ENCODE measurements around the gene CYTIP. TPM values are rescaled to one million over a fixed set of nuclear protein-coding genes. Genes with fewer than 3 reads are reported as not detected.

The CYTIP gene
- total and polyA plus RNA-seq, 4 donors, result 7.4 to 45.9 (median 29.4) TPM

DNA sequence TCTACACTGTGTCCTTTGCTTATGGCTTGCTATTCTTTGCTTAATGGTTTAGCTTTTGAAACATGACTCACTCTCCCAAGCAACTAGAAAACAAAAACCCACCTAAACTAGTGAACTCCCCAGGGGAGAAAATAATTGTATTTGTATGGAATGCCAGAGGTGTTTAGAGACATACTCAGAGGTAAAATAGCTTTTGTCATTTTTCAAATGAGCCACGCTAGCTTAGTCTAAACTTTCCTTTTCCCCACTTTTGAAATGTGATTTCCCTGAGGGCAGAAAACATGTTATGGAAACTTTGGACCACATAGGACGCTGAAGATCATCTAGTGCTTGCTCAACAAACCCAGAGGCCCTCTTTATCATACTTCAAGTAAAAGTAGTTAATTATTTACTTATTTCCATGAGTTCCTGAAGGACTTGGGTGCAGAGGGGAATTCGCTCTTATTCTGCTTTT is 16.5 kb upstream of the CYTIP start:
- Histone ChIP-seq H3K9me3 (ENCODE audit: control insufficient read depth in 4 of 4, insufficient read depth in 3 of 4, low read length in 3 of 4) (no peaks in the 10 kb centered on the region), H3K9ac (ENCODE audit: insufficient read depth in 1 of 2, low read length in 2 of 2) (no peak overlapping the region), H3K27ac (ENCODE audit: low read depth in 1 of 2, low read length in 1 of 2) (no peak overlapping the region), H3K4me3 (no peak overlapping the region), H3K36me3 (ENCODE audit: control insufficient read depth in 4 of 4, insufficient read depth in 4 of 4, low read length in 4 of 4) (no peaks in the 10 kb centered on the region), H3K27me3 (ENCODE audit: control insufficient read depth in 3 of 3, insufficient read depth in 3 of 3, low read length in 2 of 3) (no peaks in the 10 kb centered on the region), H3K4me1 (ENCODE audit: control insufficient read depth in 5 of 5, insufficient read depth in 5 of 5, low read length in 5 of 5) (peaks cover 0 to 24% (median 7%) of the 10 kb centered on the region in 5 donors)
- no peak for ATAC-seq (ENCODE audit: insufficient read depth, low FRiP score)
- peak in 2 of 3 donors; percentile 23 to 65 for DNase-seq
- TF ChIP-seq, protein P1, sequence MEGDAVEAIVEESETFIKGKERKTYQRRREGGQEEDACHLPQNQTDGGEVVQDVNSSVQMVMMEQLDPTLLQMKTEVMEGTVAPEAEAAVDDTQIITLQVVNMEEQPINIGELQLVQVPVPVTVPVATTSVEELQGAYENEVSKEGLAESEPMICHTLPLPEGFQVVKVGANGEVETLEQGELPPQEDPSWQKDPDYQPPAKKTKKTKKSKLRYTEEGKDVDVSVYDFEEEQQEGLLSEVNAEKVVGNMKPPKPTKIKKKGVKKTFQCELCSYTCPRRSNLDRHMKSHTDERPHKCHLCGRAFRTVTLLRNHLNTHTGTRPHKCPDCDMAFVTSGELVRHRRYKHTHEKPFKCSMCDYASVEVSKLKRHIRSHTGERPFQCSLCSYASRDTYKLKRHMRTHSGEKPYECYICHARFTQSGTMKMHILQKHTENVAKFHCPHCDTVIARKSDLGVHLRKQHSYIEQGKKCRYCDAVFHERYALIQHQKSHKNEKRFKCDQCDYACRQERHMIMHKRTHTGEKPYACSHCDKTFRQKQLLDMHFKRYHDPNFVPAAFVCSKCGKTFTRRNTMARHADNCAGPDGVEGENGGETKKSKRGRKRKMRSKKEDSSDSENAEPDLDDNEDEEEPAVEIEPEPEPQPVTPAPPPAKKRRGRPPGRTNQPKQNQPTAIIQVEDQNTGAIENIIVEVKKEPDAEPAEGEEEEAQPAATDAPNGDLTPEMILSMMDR (IDR thresholded peaks at IDR 0.05; ENCODE audit: control extremely low read depth, extremely low read depth), result no peak
- WGBS, 2 donors, result 57 to 75% methylated on average over 3 of the region's 3 CpGs

DNA sequence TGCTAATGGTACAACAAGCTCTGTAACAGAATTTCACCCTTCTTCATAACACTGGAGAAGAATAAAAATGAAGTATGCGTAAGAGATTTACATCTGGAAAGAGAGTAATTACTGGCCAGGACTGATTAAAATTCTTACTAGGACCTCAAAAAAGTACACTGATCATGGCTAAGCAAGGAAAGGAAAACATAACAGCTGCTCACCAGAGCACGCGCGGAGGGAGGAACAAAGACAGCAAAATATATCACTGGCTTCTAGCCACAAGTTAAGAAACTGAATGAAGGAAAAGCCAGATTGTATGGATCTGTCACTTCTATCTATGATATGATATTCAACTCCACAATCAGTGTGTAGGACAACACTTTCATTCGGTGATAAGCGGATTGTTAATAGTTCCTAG is 15.6 kb upstream of the CYTIP start:
- TF ChIP-seq, protein P1 (IDR thresholded peaks at IDR 0.05; ENCODE audit: control extremely low read depth, extremely low read depth), result no peak
- Histone ChIP-seq H3K9ac (ENCODE audit: insufficient read depth in 1 of 2, low read length in 2 of 2) (no peak overlapping the region), H3K36me3 (ENCODE audit: control insufficient read depth in 4 of 4, insufficient read depth in 4 of 4, low read length in 4 of 4) (no peaks in the 10 kb centered on the region), H3K27me3 (ENCODE audit: control insufficient read depth in 3 of 3, insufficient read depth in 3 of 3, low read length in 2 of 3) (no peaks in the 10 kb centered on the region), H3K27ac (ENCODE audit: low read depth in 1 of 2, low read length in 1 of 2) (no peak overlapping the region), H3K4me3 (no peak overlapping the region), H3K9me3 (ENCODE audit: control insufficient read depth in 4 of 4, insufficient read depth in 3 of 4, low read length in 3 of 4) (no peaks in the 10 kb centered on the region), H3K4me1 (ENCODE audit: control insufficient read depth in 5 of 5, insufficient read depth in 5 of 5, low read length in 5 of 5) (peaks cover 0 to 24% (median 7%) of the 10 kb centered on the region in 5 donors)
- DNase-seq (peak; percentile 25 to 82 (median 80)), ATAC-seq (ENCODE audit: insufficient read depth, low FRiP score) (no peak)
- 70 to 85% methylated on average over 6 of the region's 6 CpGs for WGBS, 2 donors

DNA sequence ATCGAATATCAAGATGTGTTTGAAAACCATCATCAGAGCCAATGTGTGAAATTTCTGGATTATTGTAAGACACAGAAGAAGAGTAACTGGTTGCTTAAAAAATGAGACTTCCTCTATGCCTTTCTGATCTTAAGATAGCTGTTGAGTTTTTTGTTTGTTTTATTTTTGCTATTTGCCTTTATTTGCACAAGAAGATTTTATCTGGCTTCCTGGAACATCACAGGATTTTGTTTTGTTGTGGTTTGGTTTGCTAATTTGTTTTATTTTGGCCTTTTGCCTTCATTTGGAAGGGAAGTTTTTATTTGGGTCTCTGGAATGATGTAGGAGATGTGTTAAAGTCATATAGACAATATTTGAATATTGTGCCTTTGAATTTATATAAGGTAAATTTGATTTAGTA is 3.9 kb upstream of the CYTIP start:
- Histone ChIP-seq H3K9me3 (ENCODE audit: control insufficient read depth in 4 of 4, insufficient read depth in 3 of 4, low read length in 3 of 4) (no peaks in the 10 kb centered on the region), H3K27me3 (ENCODE audit: control insufficient read depth in 3 of 3, insufficient read depth in 3 of 3, low read length in 2 of 3) (no peaks in the 10 kb centered on the region), H3K4me1 (ENCODE audit: control insufficient read depth in 5 of 5, insufficient read depth in 5 of 5, low read length in 5 of 5) (no peaks in the 10 kb centered on the region), H3K9ac (ENCODE audit: insufficient read depth in 1 of 2, low read length in 2 of 2) (no peak overlapping the region), H3K36me3 (ENCODE audit: control insufficient read depth in 4 of 4, insufficient read depth in 4 of 4, low read length in 4 of 4) (no peaks in the 10 kb centered on the region), H3K27ac (ENCODE audit: low read depth in 1 of 2, low read length in 1 of 2) (no peak overlapping the region), H3K4me3 (no peak overlapping the region)
- no peak for ATAC-seq (ENCODE audit: insufficient read depth, low FRiP score)
- DNase-seq, result no peak
- TF ChIP-seq, protein P1 (IDR thresholded peaks at IDR 0.05; ENCODE audit: control extremely low read depth, extremely low read depth), result no peak
- 58 to 82% methylated on average over 1 of the region's 1 CpG for WGBS, 2 donors

DNA sequence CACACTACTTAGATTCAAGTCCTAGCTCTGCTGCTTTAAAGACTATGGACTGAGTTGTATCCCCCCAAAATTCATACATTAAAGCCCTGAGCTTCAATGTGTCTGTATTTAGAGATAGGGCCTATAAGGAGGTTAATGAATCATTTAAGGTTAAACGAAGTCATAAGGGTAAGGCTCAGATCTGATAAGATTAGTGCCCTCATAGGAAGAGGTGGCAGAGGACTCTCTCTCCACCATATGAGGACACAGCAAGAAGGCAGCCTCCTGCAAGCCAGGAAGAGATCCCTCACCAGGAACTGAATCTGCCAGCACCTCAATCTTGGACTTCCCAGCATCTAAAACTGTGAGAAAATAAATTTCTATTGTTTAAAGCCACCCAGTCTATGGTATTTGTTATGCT is 3.1 kb upstream of the CYTIP start:
- 33 to 46% methylated on average over 1 of the region's 1 CpG for WGBS, 2 donors
- TF ChIP-seq, protein P1 (IDR thresholded peaks at IDR 0.05; ENCODE audit: control extremely low read depth, extremely low read depth), result no peak
- no peak overlapping the region for H3K27ac ChIP-seq (ENCODE audit: low read depth in 1 of 2, low read length in 1 of 2)
- no peak overlapping the region for H3K9ac ChIP-seq (ENCODE audit: insufficient read depth in 1 of 2, low read length in 2 of 2)
- H3K27me3 ChIP-seq (ENCODE audit: control insufficient read depth in 3 of 3, insufficient read depth in 3 of 3, low read length in 2 of 3), result no peaks in the 10 kb centered on the region
- H3K4me1 ChIP-seq (ENCODE audit: control insufficient read depth in 5 of 5, insufficient read depth in 5 of 5, low read length in 5 of 5), result no peaks in the 10 kb centered on the region
- ATAC-seq (ENCODE audit: insufficient read depth, low FRiP score), result no peak
- H3K9me3 ChIP-seq (ENCODE audit: control insufficient read depth in 4 of 4, insufficient read depth in 3 of 4, low read length in 3 of 4), result no peaks in the 10 kb centered on the region
- no peak overlapping the region for H3K4me3 ChIP-seq
- no peak for DNase-seq
- H3K36me3 ChIP-seq (ENCODE audit: control insufficient read depth in 4 of 4, insufficient read depth in 4 of 4, low read length in 4 of 4), result no peaks in the 10 kb centered on the region
